Ishikawa (cell line): ENCODE data around the gene ROBO1.

Experiments used
- CEBPB ChIP-seq: IDR thresholded peaks from 2 replicates; pipeline ENCODE4 v1.6.1; 2012
- CREB1 ChIP-seq: IDR thresholded peaks from 2 replicates; pipeline ENCODE4 v1.6.1; 2012; ENCODE audit warnings: low read depth
- EGR1 ChIP-seq: IDR thresholded peaks from 2 replicates; pipeline ENCODE4 v1.6.1; 2012
- EP300 ChIP-seq: IDR thresholded peaks from 2 replicates; pipeline ENCODE4 v1.6.1; 2012; ENCODE audit warnings: borderline replicate concordance
- FOXM1 ChIP-seq: IDR thresholded peaks from 2 replicates; pipeline ENCODE4 v1.6.1; 2012; ENCODE audit warnings: low read depth, borderline replicate concordance
- MAX ChIP-seq: IDR thresholded peaks from 2 replicates; pipeline ENCODE4 v1.6.1; 2012
- NFIC ChIP-seq: IDR thresholded peaks from 2 replicates; pipeline ENCODE4 v1.6.1; 2012
- RAD21 ChIP-seq: IDR thresholded peaks from 2 replicates; pipeline ENCODE4 v1.6.1; 2012; ENCODE audit warnings: low read depth
- REST ChIP-seq: IDR thresholded peaks from 2 replicates; pipeline ENCODE4 v1.6.1; 2012; ENCODE audit warnings: low read depth, mild to moderate bottlenecking
- TAF1 ChIP-seq: IDR thresholded peaks from 2 replicates; pipeline ENCODE4 v1.6.1; 2012; ENCODE audit warnings: low read depth, mild to moderate bottlenecking
- TCF12 ChIP-seq: IDR thresholded peaks from 2 replicates; pipeline ENCODE4 v1.6.1; 2012; ENCODE audit warnings: low read depth
- TEAD4 ChIP-seq: IDR thresholded peaks from 2 replicates; pipeline ENCODE4 v1.6.1; 2012
- YY1 ChIP-seq: IDR thresholded peaks from 2 replicates; pipeline ENCODE4 v1.6.1; 2012; ENCODE audit warnings: low read depth
- ZBTB7A ChIP-seq: IDR thresholded peaks from 2 replicates; pipeline ENCODE4 v1.6.1; 2012; ENCODE audit warnings: low read depth
- TF ChIP-seq, protein P1 (sequence below): IDR thresholded peaks from 2 replicates; pipeline ENCODE4 v1.6.1; 2012

ROBO1 gene

DNA sequence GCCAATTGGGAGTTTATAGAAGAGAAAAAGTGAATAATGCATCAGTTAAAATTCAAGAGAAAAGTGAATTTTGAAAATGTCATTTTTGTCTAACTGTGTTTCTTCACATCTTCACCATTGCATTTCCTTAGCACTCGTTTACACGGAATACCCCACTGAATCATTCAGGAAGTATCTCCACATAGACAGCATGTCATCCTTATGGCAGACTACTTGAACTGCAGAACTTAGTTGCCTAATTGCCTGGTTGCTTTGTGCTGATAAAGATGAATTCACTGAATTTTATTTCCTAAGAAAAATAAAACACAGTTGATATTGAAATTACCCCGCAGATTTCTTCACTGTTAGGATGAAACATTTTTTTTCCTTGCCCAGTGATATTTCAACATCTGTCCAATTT lies 627.1 kb downstream of the ROBO1 start:
- TF ChIP-seq CREB1 (no peak), TAF1 (no peak), CEBPB (no peak), TEAD4 (no peak), EGR1 (no peak), RAD21 (no peak), FOXM1 (no peak), EP300 (no peak), NFIC (no peak), TCF12 (no peak), ZBTB7A (no peak), REST (no peak), MAX (no peak)
- TF ChIP-seq, protein P1, sequence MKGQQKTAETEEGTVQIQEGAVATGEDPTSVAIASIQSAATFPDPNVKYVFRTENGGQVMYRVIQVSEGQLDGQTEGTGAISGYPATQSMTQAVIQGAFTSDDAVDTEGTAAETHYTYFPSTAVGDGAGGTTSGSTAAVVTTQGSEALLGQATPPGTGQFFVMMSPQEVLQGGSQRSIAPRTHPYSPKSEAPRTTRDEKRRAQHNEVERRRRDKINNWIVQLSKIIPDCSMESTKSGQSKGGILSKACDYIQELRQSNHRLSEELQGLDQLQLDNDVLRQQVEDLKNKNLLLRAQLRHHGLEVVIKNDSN: no peak

DNA sequence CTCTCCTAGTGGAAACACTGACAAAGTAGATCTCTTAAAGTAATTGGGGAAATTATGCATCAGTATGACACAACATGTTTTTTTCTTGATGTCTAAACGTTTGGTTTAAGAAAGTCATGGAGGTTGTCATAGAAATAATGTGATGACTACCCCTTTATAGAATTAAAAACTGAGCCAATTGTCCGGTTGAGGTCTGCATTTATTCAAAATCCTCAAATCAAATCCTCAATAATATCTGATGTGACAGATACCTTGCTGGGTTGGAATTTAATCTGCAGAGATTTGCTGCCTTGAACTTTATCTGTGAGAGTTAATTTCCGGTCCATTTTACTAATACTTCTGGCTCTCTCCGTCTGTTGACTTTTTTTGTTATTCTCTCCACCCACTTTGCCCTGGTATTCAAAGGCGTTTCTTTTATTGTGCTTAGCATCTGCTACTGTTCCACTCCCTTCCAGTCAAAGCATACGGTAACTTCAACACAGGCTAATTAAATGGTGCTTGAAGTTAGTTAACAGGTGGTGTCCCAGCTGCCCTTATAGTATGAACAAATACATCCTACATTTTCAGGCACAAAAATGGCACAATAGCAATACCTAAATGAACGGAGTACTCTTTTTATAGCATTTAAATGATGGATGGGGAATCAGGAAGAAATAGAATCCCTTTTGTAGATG lies 628.3 kb downstream of the ROBO1 start:
- no peak for TF ChIP-seq EGR1
- no peak for TF ChIP-seq ZBTB7A
- TF ChIP-seq MAX: no peak
- no peak for TF ChIP-seq TEAD4
- TF ChIP-seq, protein P1: no peak
- TF ChIP-seq YY1: no peak
- TF ChIP-seq REST: no peak

DNA sequence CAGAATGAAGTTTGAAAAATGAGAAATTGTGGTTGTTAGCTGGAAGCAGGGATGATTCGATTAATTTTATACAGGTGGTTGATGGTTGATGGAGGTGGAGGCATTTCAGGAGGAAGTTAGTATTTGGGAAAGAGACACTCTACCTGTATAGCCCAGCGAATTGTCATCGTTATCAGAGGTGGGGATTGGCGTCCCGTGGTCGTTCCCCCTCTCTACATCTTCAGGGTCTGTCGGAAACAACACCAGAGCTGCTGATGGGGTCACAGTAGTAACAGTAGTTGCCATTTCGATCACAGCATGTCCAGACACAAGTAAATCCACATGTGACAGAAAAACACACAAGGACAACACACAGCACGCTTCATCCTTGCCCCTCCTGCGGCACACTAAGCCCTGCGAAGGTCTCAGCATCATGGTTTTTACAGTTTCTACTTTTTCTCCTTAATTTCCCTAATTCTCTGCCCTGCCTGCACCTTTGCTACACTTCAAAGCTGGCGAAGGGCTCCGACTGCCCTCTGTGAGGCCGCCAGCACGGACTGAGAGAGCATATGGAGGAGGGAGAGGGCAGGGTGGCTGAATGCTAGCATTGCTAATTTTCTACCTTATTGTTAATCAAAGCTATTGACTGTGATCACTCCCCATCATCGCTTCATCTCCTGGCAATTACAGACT lies 642.3 kb downstream of the ROBO1 start:
- TF ChIP-seq, protein P1: no peak
- TF ChIP-seq YY1 (no peak), RAD21 (no peak), EP300 (no peak), REST (no peak), TAF1 (no peak)

- no peak for TF ChIP-seq REST
- no peak for TF ChIP-seq MAX
- no peak for TF ChIP-seq TEAD4
- no peak for TF ChIP-seq TCF12
- TF ChIP-seq FOXM1: no peak
- no peak for TF ChIP-seq TAF1
- TF ChIP-seq, protein P1: no peak
- TF ChIP-seq NFIC: no peak
- no peak for TF ChIP-seq YY1
- no peak for TF ChIP-seq RAD21
- no peak for TF ChIP-seq CEBPB
Measured at GRCh38 chr3:79115458-79115857, 652.3 kb downstream of the ROBO1 start.
